Astrocyte (in vitro differentiated cells and primary cell): Measurements from ENCODE around the gene KIF11.

Source experiments
- CTCF ChIP-seq: IDR thresholded peaks from 2 replicates; pipeline ENCODE4 v1.5.1; 2011; ENCODE audit warnings: low read depth, mild to moderate bottlenecking, inconsistent platforms, low read length, moderate library complexity; ENCODE audit not compliant: insufficient read depth
- EZH2 ChIP-seq: IDR thresholded peaks from 2 replicates; pipeline ENCODE4 v1.6.1; 2012; ENCODE audit warnings: mild to moderate bottlenecking, low read length, inconsistent platforms; ENCODE audit not compliant: insufficient read depth

GRCh38 chr10:92591550-92592022, 1.3 kb upstream of the KIF11 start:
- TF ChIP-seq CTCF (no peak), EZH2 (no peak)
